ENCODE measurements around the gene INO80.
"Not testable (repeated sequence)": the region's sequence is repeated elsewhere in the genome, so short reads cannot be mapped to it uniquely, and the experiment has no call there.

The INO80 gene, protein sequence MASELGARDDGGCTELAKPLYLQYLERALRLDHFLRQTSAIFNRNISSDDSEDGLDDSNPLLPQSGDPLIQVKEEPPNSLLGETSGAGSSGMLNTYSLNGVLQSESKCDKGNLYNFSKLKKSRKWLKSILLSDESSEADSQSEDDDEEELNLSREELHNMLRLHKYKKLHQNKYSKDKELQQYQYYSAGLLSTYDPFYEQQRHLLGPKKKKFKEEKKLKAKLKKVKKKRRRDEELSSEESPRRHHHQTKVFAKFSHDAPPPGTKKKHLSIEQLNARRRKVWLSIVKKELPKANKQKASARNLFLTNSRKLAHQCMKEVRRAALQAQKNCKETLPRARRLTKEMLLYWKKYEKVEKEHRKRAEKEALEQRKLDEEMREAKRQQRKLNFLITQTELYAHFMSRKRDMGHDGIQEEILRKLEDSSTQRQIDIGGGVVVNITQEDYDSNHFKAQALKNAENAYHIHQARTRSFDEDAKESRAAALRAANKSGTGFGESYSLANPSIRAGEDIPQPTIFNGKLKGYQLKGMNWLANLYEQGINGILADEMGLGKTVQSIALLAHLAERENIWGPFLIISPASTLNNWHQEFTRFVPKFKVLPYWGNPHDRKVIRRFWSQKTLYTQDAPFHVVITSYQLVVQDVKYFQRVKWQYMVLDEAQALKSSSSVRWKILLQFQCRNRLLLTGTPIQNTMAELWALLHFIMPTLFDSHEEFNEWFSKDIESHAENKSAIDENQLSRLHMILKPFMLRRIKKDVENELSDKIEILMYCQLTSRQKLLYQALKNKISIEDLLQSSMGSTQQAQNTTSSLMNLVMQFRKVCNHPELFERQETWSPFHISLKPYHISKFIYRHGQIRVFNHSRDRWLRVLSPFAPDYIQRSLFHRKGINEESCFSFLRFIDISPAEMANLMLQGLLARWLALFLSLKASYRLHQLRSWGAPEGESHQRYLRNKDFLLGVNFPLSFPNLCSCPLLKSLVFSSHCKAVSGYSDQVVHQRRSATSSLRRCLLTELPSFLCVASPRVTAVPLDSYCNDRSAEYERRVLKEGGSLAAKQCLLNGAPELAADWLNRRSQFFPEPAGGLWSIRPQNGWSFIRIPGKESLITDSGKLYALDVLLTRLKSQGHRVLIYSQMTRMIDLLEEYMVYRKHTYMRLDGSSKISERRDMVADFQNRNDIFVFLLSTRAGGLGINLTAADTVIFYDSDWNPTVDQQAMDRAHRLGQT (N-terminal part only)

DNA sequence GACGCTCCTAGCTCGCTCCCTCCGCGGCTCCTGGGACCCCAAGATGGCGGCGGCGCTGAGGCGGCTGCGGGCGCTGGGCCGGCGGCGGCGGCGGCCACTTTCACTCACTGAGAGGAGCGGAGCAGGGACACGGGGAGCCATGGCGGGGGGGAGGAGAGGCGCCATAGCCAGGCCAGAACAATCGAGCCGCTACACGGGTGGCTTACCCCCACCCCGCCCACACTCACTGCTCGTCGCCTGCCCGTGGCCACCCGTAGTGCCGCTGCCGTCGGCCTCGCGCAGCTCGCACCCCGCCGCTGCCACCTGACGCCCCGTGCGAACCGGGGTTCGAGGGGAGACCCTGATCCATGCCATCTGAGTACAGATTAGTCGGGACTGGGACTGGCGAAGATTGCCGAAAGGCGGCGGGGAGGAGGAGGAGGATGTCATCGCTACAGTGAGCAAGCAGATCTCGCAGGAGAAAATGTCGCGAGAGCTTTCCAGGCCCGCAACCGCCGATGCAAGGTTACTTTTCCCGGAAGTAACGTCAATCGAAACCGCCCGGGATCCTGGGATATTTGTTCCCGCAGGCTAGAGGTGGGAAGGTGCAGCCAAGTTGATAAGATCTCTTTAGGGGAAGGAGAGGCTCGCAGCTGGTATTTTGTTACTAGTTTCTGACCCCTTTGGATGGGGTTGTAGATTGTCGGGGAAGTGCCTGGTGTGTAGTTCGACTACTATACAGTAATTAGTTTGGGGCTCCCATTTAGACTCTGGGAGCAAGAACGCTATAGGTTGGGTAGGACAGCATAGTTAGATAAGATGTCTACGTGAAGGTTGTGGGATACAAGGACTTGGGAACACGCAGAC lies at the start of gene INO80:
TSS of gene INO80 (minus strand) at position 165 of the 846 bp plus-strand sequence. CDS start 19,970 bp downstream, outside the sequence.
- peak; percentile 94 for DNase-seq

DNA sequence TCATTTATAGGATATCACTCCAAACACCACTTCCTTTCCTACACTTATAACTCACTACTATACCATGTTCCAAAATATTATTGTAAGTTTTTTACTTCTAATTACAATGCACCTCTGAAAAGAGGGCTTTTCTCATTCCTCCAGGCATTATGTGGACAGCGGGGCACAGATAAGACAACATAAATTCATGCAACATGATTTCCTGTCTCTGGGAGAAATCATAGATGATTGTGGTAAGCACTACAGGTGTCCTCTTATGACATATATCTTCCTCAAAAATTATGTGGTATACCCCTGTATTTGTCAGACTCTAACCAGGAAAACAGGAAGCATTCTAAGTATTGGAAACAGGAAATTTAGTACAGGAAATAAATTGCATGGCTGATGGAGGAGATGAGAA lies 45.7 kb upstream of the INO80 start:
- DNase-seq: no peak

DNA sequence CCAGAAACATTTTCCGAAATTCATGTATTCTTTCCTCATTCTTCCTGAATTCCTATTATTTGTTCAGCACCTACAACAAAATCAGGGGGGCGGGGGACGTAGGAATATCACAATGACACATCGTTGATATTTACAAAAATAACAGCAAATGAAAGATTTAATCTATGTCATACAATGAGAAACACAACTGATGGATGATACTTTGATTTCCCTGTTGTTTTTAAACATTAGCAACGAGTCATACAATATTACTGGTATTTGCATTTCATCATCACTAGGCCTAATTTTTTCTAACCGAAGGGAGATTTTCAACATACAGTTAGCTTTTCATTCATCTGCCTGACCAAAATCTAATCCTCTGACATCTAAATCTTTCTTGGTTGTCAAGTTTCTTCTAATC lies 45.3 kb upstream of the INO80 start:
- no peak for DNase-seq

DNA sequence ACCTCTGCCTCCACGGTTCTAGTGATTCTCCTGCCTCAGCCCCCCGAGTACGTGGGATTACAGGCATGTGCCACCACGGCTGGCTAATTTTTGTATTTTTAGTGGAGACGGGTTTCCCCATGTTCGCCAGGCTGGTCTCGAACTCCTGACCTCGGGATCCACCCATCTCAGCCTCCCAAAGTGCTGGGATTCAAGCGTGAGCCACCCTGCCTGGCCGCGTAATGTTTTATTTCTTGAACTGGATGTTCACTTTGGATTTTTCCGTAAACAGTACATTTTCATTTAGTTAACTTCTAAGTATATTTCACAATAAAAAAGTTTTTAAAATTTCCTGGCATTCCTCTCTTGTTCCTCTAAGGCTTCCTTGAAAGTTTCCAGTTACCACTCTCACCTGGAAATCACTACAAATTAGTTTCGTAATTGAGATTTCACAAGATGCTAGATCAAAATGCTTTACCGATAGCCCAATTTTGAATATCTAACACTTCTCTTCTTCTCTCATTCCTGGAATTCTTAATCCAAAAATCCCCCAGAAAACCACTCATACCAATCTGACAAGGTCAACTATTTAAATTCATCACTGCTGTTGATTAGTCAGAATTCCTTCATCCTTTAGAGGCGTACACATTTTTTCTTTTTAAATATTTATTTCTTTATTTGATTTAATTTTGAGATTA lies 44.7 kb upstream of the INO80 start:
- DNase-seq: no peak

DNA sequence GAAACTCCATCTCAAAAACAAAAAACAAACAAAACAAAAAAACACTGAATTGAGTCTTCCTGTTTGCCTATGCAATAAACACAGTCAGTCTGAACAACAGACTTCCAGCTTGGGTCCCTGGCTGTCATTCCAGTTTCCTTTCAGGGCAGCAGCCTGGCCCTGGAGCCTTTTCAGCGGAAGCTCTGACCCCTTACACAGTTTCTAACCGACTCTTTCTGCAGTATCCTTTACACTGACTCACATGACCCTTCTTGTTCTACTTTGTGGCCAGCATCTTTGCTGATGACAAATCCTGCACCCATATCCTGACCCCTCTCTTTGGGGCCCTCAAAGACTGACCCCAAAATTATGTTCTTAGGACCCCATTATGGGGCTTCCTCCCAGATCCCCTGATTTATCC lies 38.3 kb upstream of the INO80 start:
- no peak for DNase-seq

DNA sequence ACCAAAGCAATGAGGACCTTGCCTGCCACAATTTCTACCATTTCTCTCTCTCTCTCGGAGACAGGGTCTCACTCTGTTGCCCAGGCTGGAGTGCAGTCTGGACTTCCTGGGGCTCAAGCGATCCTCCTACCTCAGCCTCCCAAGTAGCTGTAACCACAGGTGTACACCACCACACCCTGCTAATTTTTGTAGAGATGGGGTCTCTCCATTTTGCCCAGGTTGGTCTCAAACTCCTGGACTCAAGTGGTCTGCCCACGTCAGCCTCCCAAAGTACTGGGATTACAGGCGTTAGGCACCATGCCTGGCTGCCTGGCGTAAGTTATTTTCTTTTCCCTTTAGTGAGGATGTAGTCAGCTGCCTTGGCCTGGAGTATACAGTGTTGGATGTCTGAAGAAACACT lies 37.7 kb upstream of the INO80 start:
- DNase-seq: no peak

DNA sequence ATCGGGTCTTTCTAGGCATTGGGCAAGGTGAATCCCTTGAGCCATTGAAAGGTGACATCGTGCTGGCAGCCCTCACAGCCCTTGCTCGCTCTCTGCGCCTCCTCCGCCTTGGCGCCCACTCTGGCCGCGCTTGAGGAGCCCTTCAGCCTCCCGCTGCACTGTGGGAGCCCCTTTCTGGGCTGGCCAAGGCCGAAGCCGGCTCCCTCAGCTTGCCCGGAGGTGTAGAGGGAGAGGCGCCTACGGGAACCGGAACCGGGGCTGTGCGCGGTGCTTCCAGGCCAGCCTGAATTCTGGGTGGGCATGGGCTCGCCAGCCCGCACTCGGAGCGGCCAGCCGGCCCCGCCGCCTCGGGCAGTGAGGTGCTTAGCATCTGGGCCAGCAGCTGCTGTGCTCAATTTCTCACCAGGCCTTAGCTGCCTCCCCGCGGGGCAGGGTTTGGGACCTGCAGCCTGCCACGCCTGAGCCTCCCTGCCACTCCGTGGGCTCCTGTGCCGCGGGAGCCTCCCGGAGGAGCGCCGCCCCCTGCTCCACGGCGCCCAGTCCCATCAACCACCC lies 35.4 kb upstream of the INO80 start:
- no peak for DNase-seq

DNA sequence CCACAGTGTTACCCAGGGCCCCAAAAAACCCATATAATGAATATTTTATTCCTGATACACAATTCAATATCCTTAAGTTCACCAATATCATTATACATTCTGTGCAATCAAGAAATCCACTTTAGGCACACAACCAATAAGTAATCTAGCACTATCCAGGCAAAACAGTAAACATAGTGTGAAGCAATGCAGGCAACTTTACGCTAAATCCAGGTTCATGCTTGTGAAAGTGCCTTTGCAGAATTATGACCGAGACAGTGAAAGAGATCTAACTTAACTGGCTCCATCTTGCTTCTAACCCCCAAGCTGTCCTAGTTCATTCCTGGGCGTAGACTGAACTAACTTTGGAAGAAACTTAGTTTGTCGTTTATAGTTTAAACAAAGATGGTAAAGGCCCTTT lies 34.2 kb upstream of the INO80 start:
- DNase-seq: no peak

DNA sequence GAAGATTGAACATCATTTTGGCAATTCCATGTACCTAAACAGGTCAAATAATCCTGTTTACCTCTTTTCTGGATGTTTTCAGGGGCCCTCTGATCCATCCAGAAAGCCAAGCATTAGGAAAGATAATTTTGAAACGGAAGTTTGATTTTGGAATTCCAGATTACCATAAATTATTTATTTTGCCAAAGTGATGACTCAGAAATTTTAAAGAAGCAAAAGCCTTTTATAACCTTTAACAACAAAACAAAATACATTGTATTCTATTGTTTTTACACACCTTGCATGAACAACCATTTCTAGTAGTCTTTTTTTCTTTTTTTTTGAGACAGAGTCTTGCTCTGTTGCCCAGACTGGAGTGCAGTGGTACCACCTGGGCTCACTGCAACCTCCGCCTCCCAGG lies 32.0 kb upstream of the INO80 start:
- DNase-seq: no peak

DNA sequence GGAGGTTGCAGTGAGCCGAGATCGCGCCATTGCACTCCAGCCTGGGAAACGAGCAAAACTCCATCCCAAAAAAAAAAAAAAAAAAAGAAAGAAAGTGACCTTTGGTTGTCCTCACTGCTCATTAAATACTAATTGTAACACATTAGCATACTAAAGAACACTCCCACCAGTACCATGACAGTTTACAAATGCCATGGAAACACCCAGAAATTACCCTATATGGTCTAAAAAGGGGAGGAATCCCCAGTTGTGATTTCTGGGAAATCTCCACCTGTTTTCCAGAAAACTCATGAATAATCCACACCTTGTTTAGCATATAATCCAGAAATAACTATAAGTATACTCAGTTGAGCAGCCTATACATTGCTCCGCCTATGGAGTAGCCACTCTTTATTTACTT lies 23.5 kb upstream of the INO80 start:
- no peak for DNase-seq

DNA sequence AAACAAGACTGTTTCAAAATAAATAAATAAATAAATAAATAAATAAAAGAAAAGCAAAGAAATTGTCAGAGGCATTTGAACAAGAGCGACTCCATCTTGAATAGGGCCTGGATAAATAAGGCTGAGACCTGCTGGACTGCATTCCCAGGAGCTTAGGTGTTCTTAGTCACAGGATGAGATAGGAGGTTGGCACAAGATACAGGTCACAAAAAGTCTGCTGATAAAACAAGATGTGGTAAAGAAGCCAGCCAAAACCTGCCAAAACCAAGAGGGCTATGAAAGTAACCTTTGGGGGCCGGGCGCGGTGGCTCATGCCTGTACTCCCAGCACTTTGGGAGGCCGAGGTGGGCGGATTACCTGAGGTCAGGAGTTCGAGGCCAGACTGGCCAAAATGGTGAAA lies 23.0 kb upstream of the INO80 start:
- not testable (repeated sequence) for DNase-seq

DNA sequence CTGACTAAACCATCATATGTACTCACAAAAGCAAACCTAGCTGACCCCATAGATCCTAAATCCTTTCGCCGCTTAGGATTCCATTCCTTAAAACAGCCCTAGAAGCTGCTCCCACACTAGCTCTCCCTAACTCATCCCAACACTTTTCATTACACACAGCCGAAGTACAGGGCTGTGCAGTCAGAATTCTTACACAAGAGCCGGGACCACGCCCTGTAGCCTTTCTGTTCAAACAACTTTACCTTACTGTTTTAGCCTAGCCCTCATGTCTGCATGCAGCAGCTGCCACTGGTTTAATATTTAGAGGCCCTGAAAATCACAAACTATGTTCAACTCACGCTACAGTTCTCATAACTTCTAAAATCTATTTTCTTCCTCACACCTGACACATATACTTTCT lies 19.5 kb upstream of the INO80 start:
- not testable (repeated sequence) for DNase-seq

DNA sequence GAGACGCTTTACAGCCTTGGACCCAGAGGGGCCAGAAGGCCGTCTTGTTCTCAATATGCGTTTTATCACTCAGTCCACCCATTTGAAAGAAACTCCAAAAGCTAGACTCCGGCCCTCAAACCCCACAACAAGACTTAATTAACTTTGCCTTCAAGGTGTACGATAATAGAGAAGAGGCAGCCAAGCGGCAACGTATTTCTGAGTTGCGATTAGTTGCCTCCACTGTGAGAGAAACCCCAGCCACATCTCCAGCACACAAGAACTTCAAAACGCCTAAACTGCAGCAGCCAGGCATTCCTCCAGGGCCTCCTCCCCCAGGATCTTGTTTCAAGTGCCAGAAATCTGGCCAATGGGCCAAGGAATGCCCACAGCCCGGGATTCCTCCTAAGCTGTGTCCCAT lies 17.4 kb upstream of the INO80 start:
- no peak for DNase-seq

DNA sequence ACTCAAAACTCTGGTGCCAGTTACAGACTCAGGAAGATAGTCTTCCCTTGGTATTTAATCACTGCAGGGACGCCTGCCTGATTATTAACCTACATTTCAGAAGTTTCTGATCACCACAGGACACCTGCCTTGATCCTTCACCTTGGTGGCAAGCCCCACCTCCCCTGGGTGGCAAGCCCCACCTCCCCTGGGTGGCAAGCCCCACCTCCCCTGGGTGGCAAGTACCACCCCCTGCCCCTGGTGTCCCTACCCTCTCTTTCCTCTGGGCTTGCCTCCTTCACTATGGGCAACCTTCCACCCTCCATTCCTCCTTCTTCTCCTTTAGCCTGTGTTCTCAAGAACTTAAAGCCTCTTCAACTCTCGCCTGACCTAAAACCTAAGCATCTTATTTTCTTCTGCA lies 16.0 kb upstream of the INO80 start:
- DNase-seq: not testable (repeated sequence)

DNA sequence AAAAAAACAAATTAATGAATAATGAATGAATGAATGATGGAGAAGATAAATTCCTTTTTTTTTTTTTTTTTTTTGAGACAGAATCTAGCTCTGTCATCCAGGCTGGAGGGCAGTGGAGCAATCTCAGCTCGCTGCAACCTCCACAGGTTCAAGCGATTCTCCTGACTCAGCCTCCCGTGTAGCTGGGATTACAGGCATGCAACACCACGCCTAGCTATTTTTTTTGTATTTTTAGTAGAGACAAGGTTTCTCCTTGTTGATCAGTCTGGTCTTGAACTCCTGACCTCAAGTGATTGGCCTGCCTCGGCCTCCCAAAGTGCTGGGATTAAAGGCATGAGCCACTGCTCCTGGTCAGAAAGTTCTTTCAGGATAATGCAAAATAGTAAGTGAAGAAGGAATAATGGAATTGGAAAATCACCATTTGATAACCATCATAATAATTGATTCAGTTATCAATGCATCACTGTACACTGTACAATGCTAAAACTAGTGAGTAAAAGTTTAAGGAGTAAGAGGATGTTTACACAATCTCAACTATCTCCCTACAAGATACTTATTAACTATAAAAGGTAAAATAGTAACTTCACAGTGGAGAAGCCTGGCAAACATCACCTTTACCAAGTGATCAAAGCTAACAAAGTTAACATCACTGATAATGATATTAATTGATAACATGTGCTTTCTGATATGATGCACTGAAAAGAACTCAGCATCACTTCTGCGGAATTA lies 12.3 kb upstream of the INO80 start:
- DNase-seq: no peak

DNA sequence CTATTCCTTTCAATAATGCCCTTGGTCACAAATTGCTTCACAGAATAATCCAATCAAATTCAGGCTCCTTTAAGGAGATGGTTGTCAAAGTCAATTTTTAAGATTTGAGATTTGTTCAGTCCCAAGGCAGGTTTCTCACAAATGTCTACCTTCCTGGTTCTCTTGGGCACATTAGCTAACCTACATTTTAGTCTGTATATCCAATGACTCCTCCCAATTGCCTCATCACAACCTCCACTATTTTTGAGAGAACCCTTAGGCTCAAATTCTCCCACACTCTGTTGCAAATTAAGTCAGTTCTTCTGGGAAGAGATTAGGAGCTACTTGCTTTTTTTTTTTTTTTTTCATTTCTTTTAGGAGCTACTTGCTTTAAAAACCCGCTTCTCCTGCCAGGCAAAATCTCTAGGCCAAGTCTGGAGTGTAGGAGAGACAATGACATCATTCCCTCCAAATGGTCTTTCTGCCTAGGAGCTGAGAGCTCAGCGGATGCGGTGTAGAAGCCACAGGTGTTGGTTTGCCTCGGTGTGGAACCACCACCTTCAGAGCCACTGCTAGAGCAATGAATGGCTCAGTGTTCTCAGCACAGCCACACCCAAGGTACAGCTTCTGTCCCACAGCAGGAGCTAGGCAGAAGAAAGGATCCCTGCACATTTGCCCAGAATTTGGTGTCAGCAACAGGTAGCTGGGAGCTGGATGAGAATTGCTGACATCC lies 10.0 kb upstream of the INO80 start:
- no peak for DNase-seq

DNA sequence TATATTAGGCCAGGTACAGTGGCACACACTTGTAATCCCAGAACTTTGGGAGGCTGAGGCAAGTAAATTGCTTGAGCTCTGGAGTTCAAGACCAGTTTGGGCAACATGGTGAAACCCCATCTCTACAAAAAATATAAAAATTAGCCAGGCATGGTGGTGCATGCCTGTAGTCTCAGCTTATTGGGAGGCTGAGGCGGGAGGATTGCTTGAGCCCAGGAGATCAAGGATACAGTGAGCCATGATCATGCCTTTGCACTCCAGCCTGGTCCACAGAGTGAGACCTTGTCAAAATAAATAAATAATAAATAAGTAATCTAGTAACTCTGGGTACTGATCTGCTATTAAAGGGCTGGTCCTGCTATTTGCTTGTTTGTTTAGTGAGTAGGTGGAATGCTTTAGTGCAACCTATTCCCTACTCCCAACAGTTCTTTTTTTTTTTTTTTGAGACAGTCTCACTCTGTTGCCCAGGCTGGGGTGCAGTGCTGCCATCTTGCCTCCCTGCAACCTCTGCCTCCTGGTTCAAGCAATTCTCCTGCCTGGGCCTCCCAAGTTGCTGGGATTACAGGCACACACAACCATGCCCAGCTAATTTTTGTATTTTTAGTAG lies 9.1 kb upstream of the INO80 start:
- no peak for DNase-seq

DNA sequence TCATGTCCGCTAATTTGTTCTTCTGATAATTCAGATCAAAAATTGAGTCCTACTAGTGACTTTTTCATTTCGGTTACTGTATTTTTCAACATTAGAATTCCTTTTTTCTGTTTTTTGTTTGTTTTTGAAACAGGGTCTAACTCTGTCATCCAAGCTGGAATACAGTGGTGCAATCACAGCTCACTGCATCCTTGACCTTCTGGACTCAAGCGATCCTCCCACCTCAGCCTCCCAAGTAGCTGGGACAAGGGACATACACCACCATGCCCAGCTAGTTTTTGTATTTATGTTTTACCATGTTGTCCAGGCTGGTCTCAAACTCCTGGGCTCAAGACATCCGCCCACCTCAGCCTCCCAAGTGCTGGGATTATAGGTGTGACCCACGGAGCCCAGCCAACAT lies 8.0 kb upstream of the INO80 start:
- no peak for DNase-seq

DNA sequence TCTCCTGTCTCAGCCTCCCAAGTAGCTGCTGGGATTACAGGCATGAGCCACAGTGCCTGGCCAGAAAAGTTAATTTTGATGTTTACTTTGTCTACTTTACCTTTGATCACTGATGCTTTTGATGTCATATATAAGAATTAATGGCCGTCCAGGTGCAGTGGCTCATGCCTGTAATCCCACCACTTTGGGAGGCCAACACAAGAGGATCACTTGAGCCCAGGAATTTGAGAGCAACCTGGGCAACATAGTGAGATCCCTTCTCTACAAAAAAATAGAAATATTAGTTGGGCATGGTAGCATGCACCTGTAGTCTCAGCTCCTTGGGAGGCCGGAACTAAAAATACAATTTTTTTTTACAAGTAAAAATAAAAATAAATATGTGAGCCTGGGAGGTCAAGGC lies 6.8 kb upstream of the INO80 start:
- no peak for DNase-seq

DNA sequence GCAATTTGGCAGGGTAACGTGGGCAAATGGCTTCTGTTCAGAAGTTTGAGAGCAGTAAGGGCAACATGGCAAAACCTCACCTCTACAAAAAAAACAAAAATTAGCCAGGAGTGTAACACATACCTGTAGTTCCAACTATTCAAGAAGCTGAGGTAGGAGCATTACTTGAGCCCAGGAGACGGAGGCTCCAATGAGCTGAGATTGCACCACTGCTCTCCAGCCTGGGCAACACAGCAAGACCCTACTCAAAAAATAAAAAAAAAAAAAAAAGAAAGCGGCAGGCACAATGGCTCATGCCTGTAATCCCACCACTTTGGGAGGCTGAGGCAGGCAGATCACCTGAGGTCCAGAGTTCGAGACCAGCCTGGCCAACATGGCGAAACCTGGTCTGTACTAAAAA lies 5.9 kb upstream of the INO80 start:
- DNase-seq: no peak
